Measurements from ENCODE around the gene PLCXD3. TPM values are rescaled to one million over a fixed set of nuclear protein-coding genes. Genes with fewer than 3 reads are reported as not detected.

PLCXD3 gene
- total and polyA plus RNA-seq, 2 of the 4 experiments (the other 2 are of a cell fraction): under 0.01 to 0.02 TPM

DNA sequence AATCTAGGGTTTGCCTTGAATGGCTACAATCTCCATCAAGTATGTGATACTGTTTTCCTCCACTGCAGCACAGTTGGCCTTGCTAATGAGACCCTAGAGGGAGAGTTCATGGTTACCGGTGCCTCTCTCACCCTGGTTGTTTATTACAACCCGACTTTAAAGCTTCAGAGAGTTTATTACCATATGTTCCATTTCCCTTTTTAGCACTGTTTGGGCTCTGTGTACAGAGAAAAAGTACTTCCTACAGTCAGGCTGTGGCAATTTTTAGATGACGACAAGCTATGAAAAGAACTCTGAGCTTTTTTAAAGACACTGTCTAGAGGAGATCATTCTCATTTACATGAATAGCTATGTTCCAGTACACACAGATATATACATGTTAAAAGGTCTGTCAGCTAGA is 48.8 kb upstream of the PLCXD3 start:
- H4K91ac ChIP-seq (ENCODE audit: insufficient read depth, low read depth, low read length): no peak overlapping the region
- H3K79me1 ChIP-seq (ENCODE audit: low read depth in 1 of 2, low read length in 2 of 2): no peaks in the 10 kb centered on the region
- no peak overlapping the region for H3K27ac ChIP-seq (ENCODE audit: insufficient read depth, low read length)
- H3K4me1 ChIP-seq (ENCODE audit: control insufficient read depth, insufficient read depth, low read length): no peaks in the 10 kb centered on the region
- no peaks in the 10 kb centered on the region; the same call in 1 of the 2 replicates for H3K27me3 ChIP-seq (ENCODE audit: control insufficient read depth, insufficient read depth, low read length)
- no peak overlapping the region for H3K56ac ChIP-seq (ENCODE audit: extremely low read depth, insufficient read depth, low read length)
- no peak overlapping the region for H3K4me3 ChIP-seq (ENCODE audit: insufficient read depth, low read depth, low read length)
- dilution Hi-C loops (cut with HindIII; ENCODE audit: low sequenced_read_pairs, unreplicated experiment): no loop called here
- no peak overlapping the region for H2BK15ac ChIP-seq (ENCODE audit: low read depth, low read length)
- H4K5ac ChIP-seq (ENCODE audit: low read depth, low read length): no peak overlapping the region
- in situ Hi-C loops (cut with MboI; ENCODE audit: low sequenced_read_pairs): no loop called here
- no peaks in the 10 kb centered on the region for H3K9me1 ChIP-seq (ENCODE audit: insufficient read depth, low read length)
- no peak overlapping the region for H3K18ac ChIP-seq (ENCODE audit: low read depth, low read length)
- no TSS peak for BruUV-seq (replicated peaks)
- no peaks in the 10 kb centered on the region for H3K36me3 ChIP-seq (ENCODE audit: control insufficient read depth, insufficient read depth, low read length)
- H2AK5ac ChIP-seq (ENCODE audit: low read depth, low read length): no peak overlapping the region
- no peak overlapping the region for H3K4ac ChIP-seq (ENCODE audit: low read depth, low read length)
- H3K23ac ChIP-seq (ENCODE audit: low read depth, low read length): no peak overlapping the region
- WGBS, 2 experiments (ENCODE audit: extremely low coverage in 2 of 2, insufficient read length in 1 of 2): no CpG with 5 or more reads among the region's 3 CpGs
- H3K9me3 ChIP-seq (ENCODE audit: control insufficient read depth, insufficient read depth, low read length): no peaks in the 10 kb centered on the region
- H3K9ac ChIP-seq (ENCODE audit: low read depth, low read length): no peak overlapping the region
- TF ChIP-seq MAFK (IDR thresholded peaks at IDR 0.05; ENCODE audit: low read depth, low read length): no peak
- TF ChIP-seq BHLHE40 (IDR thresholded peaks at IDR 0.05; ENCODE audit: low read depth, low read length): no peak
- no peak for TF ChIP-seq RAD21 (IDR thresholded peaks at IDR 0.05; ENCODE audit: low read length)
- no peak for TF ChIP-seq CEBPB (IDR thresholded peaks at IDR 0.05; ENCODE audit: low read depth, low read length)
- no peak for TF ChIP-seq POLR2A (IDR thresholded peaks at IDR 0.05; ENCODE audit: low read depth, low read length)
- TF ChIP-seq, protein P1, sequence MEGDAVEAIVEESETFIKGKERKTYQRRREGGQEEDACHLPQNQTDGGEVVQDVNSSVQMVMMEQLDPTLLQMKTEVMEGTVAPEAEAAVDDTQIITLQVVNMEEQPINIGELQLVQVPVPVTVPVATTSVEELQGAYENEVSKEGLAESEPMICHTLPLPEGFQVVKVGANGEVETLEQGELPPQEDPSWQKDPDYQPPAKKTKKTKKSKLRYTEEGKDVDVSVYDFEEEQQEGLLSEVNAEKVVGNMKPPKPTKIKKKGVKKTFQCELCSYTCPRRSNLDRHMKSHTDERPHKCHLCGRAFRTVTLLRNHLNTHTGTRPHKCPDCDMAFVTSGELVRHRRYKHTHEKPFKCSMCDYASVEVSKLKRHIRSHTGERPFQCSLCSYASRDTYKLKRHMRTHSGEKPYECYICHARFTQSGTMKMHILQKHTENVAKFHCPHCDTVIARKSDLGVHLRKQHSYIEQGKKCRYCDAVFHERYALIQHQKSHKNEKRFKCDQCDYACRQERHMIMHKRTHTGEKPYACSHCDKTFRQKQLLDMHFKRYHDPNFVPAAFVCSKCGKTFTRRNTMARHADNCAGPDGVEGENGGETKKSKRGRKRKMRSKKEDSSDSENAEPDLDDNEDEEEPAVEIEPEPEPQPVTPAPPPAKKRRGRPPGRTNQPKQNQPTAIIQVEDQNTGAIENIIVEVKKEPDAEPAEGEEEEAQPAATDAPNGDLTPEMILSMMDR (conservative IDR thresholded peaks at IDR 0.05; ENCODE audit: low read depth, low read length): no peak
- TF ChIP-seq, protein P2, sequence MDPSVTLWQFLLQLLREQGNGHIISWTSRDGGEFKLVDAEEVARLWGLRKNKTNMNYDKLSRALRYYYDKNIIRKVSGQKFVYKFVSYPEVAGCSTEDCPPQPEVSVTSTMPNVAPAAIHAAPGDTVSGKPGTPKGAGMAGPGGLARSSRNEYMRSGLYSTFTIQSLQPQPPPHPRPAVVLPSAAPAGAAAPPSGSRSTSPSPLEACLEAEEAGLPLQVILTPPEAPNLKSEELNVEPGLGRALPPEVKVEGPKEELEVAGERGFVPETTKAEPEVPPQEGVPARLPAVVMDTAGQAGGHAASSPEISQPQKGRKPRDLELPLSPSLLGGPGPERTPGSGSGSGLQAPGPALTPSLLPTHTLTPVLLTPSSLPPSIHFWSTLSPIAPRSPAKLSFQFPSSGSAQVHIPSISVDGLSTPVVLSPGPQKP (IDR thresholded peaks at IDR 0.05; ENCODE audit: borderline replicate concordance, low read depth, low read length): no peak
- no peak for TF ChIP-seq FOS (IDR thresholded peaks at IDR 0.05; ENCODE audit: low read depth, low read length)
- TF ChIP-seq SMC3 (IDR thresholded peaks at IDR 0.05; ENCODE audit: low read depth, low read length): no peak
- no peak for TF ChIP-seq RFX5 (IDR thresholded peaks at IDR 0.05; ENCODE audit: low read depth, low read length)
- no peak for TF ChIP-seq NFE2L2 (IDR thresholded peaks at IDR 0.05; ENCODE audit: low read depth, low read length)
- no peak for TF ChIP-seq CHD1 (IDR thresholded peaks at IDR 0.05; ENCODE audit: low read depth, low read length)
- TF ChIP-seq RCOR1 (IDR thresholded peaks at IDR 0.05; ENCODE audit: insufficient replicate concordance, low read length): no peak
- TF ChIP-seq MXI1 (IDR thresholded peaks at IDR 0.05; ENCODE audit: borderline replicate concordance, low read depth, low read length): no peak
- TF ChIP-seq MAZ (IDR thresholded peaks at IDR 0.05; ENCODE audit: borderline replicate concordance, low read depth, low read length): no peak
- TF ChIP-seq, protein P3, sequence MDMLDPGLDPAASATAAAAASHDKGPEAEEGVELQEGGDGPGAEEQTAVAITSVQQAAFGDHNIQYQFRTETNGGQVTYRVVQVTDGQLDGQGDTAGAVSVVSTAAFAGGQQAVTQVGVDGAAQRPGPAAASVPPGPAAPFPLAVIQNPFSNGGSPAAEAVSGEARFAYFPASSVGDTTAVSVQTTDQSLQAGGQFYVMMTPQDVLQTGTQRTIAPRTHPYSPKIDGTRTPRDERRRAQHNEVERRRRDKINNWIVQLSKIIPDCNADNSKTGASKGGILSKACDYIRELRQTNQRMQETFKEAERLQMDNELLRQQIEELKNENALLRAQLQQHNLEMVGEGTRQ (IDR thresholded peaks at IDR 0.05; ENCODE audit: low read depth, low read length): no peak
- no peaks in the 10 kb centered on the region for H4K20me1 ChIP-seq (ENCODE audit: insufficient read depth, low read length)
- DNase-seq (no peak), ATAC-seq (ENCODE audit: low read depth) (no peak)
- H4K8ac ChIP-seq (ENCODE audit: low read depth in 2 of 2, low read length in 2 of 2): no peak overlapping the region
- H2BK120ac ChIP-seq (ENCODE audit: low read depth, low read length): no peak overlapping the region
- H2BK20ac ChIP-seq (ENCODE audit: low read depth, low read length): no peak overlapping the region
- intact Hi-C loops (cut with micrococcal nuclease): no loop called here
- no peak overlapping the region for H3K4me2 ChIP-seq (ENCODE audit: low read depth, low read length)
- no peak overlapping the region for H2AK9ac ChIP-seq (replicated peaks; ENCODE audit: low read depth, low read length, poor library complexity)
- H2AFZ ChIP-seq (replicated peaks; ENCODE audit: low read length, poor library complexity): no peak overlapping the region
- H3K14ac ChIP-seq (replicated peaks; ENCODE audit: low read depth, low read length): no peak overlapping the region
- H2BK5ac ChIP-seq (ENCODE audit: low read depth, low read length, poor library complexity, severe bottlenecking): no peak overlapping the region
- POLR2A ChIA-PET (ENCODE audit: unreplicated experiment): no interaction called here
- CTCF ChIA-PET: no interaction called here

Measured in IMR-90 (cell line).